ENCODE data around the gene TCF7L1.

Gene TCF7L1

DNA sequence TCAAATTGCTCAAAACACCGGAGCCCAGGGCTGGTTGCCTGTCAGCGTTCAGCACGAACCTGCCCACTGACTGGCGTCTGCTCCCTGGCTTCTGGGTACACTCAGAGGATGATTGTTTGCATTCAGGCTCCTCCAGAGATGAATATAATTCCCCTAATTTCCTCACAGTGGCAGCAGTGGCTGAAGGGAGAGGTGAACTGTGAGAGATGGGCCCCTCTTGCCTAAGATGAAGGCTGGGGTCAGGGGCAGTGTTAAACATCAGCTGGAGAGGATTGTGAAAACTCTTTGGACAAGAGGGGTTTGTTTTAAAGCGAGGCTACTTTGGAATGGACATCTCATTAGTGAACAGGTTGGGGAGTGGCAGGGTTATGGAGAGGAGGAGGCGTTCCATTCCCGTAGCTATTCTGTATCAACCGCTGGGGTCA, 31.0 kb downstream of the TCF7L1 start:
- no peak for DNase-seq

- no peak for DNase-seq
These were observed 32.0 kb downstream of the TCF7L1 start for GRCh38 chr2:85165088-85165690.

DNA sequence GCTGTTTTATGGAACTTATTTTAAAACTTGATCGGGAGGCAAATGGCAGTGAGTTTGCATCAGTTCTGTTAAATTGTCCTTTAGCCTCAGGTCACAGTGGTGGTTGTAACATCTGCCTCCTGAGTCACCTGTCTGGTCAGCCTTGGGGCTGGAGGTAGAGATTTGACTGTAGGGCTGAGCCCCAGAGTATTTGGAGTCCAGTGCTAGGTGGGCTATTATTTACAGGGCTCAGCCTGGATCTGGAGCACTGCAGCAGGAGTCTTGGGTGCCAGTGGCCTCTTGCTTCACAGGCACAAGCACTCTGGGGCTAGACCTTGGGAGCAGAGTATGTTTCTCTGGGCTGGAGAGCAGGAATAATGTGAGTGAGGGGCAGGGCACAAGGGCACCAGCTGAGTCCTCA, 32.8 kb downstream of the TCF7L1 start:
- no peak for DNase-seq

DNA sequence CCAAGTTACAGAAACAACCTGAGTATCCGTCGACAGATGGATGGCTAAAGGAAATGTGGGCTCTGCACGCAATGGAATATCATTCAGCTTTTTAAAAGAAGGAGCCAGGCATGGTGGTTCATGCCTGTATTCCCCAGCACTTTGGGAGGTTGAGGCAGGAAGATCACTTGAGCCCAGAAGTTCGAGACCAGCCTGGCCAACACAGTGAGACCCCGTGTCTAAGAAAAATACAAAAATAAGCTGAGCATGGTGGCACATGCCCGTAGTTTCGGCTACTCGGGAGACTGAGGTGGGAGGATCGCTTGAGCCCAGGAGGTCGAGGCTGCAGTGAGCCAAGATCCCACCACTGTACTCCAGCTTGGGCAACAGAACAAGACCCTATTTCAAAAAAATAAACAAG, 34.3 kb downstream of the TCF7L1 start:
- DNase-seq, result no peak

GRCh38 chr2:85168942-85169341, 35.8 kb downstream of the TCF7L1 start:
- no peak for DNase-seq

DNA sequence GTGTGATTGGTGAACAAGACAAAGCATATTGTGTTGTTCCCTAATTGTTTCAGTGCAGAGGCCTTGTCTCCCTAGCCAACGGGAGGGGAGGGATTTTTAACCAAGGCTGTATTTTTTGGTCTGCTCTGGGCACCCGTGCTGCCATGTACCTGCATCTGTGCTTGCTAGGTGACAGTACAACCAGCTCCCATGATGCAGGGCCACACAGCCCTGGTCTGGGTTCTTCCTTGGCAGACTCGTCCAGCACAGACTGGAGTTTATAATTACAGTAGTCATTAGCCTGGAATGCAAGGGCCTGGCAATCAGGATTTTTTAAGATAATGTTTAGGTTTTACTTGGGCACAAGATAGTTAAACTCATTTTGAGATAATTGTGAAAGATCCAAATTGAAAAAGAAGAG, 36.4 kb downstream of the TCF7L1 start:
- no peak for DNase-seq

DNA sequence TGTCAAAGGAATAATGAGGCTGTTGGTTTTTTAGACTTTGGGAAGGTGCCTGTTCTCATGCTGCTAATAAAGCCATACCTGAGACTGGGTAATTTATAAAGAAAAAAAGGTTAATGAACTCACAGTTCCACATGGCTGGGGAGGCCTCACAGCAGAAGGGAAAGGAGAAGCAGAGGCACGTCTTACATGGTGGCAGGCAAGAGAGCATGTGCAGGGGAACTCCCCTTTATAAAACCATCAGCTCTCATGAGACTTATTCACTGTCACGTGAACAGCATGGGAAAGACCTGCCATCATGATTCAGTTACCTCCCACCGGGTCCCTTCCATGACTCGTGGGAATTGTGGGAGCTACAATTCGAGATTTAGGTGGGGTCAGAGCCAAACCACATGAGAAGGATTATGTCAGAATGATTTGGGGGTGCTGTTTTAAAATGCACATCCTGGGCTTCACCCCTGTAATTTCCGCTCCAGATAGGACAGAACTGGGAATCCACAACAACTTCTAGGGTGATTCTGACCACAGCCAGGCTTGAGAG, 37.8 kb downstream of the TCF7L1 start:
- DNase-seq, result no peak

GRCh38 chr2:85171916-85172315, 38.7 kb downstream of the TCF7L1 start:
- DNase-seq, result no peak

- no peak for DNase-seq
These were observed 40.7 kb downstream of the TCF7L1 start for GRCh38 chr2:85173909-85174308.

GRCh38 chr2:85174943-85175342, 41.8 kb downstream of the TCF7L1 start:
- no peak for DNase-seq

DNA sequence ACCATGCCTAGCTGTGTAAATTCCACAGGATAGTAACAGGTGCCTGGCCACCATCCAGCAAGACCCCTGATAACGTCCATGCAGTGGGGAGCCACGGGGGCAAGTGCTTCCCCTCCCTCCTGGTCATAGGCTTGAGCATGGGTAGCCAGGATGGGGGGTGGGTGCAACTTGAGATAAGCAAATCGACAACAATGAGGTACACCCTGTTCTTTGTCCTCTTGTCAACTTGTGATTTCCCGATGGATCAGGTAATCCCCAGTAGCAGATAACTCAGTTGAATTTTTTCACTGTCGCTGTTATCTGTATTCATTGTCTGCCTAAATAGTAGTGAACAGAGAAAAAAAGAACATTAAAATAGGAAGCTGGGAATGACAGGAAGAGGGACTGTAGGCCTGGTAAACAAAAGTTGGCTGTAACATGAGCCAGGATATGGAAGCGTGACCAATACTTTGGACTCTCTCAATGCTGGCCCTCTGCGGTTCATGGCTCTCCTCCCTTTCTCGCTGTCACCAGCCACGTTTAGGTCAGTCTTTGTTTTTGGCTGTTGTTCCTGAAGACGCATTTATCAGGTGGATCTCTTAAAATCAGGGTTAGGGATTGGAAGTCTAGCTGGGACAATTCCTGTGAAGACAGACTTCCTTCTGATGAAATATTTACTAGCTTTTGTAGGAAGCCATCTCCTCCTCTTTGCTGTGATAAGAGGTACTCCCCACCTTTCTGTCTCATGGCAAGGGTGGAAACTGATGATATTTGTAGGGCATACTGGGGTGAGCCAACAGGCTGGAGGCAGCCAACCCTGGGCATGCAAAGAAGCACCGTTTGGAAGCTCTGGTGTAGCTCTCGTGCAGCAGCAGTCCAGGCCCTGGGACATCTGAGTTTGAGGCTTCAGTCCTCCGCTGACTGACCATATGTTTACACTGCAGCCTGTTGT, 42.4 kb downstream of the TCF7L1 start:
- no peak for DNase-seq

GRCh38 chr2:85177031-85177824, 44.0 kb downstream of the TCF7L1 start:
- DNase-seq, result no peak

DNA sequence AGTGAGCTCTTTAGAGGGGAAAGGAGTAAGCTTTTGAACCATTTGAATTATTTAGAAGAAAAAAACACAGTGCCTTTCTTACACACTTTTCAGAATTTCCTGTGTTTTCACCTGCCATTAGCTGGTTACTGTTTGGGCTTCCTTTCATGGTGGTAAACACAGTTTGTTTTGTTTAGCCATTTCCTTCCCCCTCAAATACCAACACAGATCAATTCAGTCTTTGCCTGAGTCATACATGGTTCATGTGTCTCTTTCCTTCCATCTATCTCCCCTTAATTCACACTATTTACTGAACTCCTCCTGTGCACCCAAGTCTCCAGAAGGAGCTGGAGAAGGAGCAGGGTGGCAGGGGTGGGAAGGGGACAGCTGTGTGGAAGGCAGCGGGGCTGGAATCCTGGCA, 45.0 kb downstream of the TCF7L1 start:
- DNase-seq, result no peak

DNA sequence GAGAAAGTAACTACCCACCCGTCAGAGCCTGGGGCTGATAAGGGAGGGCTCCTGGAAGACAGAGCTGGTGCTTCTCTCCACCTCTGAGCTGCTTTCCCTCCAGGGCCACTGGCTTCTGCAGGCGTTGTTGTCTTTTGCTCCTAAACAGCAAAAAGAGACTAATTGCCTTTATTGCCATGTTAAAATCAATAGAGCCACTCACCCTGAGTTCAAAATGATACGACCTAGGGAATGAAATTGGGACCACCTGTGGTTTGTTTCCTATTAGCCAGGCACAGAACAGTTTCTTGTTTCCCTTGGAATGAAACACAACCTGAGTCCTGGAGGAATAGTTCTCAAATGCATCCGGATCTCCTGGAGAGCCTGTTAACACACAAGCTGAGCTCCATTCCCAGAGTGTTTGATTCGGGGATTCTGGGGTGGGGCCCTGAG, 45.8 kb downstream of the TCF7L1 start:
- DNase-seq, result no peak

GRCh38 chr2:85179541-85179940, 46.3 kb downstream of the TCF7L1 start:
- no peak for DNase-seq

DNA sequence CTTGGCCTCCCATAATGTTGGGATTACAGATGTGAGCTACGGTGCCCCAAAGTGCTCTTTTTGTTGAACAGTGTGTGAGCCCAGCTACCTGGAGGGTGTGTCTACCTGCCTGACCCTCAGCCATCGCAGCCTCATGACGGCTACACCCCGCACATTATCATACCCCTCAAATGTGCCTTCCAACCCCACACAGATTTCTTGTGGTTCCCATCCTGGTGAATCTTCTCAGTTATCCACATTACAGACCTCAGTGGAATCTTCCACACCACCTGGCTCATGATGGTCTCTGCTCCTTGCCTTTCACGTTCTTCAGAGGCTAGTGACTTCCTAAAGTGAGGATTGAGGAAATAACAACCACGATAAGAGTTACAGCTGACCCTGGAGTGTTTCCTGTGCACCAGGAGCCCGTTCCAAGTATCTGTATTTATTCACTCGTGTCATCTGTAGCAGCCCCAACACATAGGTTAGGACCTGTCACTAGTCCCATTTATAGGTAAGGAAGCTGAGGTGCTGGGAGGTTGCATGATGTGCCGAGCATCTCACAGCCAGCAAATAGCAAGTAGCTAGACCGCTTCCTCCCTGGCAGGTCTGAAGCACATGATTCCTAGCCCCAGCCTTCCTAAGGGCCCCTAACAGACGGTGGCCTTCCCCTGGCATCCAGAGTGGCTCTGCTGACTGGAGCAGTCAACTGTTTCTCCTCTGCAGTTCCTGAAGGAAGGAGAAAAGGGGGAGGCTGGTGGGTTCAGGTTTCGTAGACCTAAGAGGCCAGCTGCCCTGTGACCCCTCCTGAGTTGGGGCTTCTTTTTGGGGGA, 47.3 kb downstream of the TCF7L1 start:
- no peak for DNase-seq

DNA sequence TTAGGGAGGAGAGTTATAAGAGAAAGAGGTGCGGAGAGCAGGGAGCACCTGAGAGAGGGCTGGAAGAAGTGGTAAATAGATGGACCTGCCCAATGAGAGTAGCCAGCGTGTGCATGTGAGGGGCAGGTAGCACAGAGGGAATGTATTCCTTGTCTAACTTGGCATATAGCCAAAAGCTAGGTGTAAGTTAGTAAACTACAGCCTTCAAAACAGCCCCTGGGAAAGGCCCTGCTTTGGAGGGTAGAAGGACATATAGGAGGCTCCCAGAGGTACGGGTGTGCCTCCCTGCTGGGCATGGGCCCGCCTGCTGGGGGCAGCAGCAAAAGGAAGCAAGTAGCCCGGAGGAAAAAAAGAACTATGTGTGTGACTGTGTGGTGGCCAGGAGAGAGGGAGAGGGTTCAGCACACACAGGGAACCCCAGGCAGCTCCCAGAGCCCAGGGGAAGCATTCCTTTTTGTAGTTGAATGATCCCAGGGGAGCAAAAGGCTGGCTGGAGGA, 48.0 kb downstream of the TCF7L1 start:
- no peak for DNase-seq

GRCh38 chr2:85181844-85182456, 48.8 kb downstream of the TCF7L1 start:
- no peak for DNase-seq

- DNase-seq, result no peak
These were observed 49.9 kb downstream of the TCF7L1 start for GRCh38 chr2:85183076-85183475.

DNA sequence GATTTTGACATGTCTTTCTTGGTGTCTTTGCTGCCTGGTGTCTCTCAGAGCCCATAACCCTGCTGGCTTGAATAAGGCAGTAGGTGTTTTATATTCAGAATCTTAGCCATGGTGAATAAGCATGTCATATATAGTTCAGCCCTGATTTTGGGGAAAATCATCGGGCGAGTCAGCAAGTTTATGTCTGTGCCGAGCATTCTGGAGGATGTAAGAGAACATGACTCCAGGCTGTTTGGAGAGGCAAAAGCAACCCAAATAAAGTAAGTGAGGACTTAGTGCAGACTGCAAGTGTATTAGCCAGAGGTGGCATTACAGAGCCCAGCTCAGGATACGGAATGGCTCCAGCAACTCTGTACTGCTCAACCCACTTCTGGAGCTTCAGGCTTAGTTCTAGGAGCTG, 50.3 kb downstream of the TCF7L1 start:
- DNase-seq, result no peak

GRCh38 chr2:85184231-85184630, 51.0 kb downstream of the TCF7L1 start:
- no peak for DNase-seq

GRCh38 chr2:85184990-85185389, 51.8 kb downstream of the TCF7L1 start:
- DNase-seq, result no peak

All from bone marrow (tissue), 2 donors.